Hematopoietic multipotent progenitor cell treated with erythropoietin and hydrocortisone succinate and interleukin-3 and kit ligand, for 6 days (in vitro differentiated cells): Measurements from ENCODE around the gene SLC35E4.

ENCODE experiments used
- DNase-seq: peaks from one replicate; pipeline ENCODE4 v3.0.0-alpha.2; 2015

SLC35E4 gene

DNA sequence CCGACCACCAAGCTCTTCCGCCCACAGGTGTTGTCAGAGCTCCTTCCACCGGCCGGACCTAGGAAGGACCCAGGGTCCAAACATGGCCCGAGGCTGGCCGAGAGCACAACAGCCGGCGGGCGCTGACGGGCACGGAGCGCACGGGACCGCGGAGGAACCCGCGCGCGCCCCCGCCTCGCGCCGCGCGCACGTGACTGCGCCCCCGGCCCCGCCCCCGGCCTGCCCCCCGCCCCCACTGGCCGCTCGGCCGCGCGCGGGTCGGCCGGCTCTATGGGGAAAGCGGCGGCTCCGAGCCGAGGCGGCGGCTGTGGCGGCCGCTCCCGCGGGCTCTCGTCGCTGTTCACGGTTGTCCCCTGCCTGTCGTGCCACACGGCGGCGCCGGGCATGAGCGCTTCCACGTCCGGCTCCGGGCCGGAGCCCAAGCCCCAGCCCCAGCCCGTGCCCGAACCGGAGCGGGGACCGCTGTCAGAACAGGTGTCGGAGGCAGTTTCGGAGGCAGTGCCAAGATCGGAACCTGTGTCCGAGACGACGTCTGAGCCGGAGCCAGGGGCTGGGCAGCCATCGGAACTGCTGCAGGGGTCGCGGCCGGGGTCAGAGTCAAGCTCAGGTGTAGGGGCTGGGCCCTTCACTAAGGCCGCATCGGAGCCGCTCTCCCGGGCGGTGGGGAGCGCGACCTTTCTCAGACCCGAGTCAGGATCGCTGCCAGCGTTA lies 59.2 kb downstream of the SLC35E4 start, which contains the start of gene OSBP2:
Gene OSBP2 (plus strand): TSS at position 235 of the 711 bp plus-strand sequence. CDS start 36 bp downstream, at position 271.
- DNase-seq: peak; percentile 48

DNA sequence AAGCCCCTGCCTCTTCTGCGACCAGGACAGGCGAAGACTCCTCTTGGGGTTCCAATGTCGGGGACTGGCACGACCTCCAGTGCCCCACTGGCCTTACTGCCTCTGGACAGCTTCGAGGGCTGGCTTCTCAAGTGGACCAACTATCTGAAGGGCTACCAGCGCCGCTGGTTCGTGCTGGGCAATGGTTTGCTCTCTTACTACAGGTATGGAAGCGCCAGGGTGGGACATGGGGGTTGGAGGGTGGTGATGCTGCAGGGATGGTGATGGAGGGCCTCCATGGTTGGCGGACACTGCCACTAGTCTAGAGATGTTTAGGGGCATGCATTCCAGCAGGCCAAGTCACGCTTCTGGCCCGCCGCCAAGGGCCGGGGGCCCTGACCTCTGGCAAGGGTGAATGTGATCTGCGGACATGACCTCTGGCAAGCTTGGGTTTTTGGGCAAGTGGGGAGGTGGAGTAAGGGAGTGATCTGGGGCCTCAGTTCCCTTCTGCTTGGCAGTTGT lies 59.8 kb downstream of the SLC35E4 start:
- DNase-seq: no peak

DNA sequence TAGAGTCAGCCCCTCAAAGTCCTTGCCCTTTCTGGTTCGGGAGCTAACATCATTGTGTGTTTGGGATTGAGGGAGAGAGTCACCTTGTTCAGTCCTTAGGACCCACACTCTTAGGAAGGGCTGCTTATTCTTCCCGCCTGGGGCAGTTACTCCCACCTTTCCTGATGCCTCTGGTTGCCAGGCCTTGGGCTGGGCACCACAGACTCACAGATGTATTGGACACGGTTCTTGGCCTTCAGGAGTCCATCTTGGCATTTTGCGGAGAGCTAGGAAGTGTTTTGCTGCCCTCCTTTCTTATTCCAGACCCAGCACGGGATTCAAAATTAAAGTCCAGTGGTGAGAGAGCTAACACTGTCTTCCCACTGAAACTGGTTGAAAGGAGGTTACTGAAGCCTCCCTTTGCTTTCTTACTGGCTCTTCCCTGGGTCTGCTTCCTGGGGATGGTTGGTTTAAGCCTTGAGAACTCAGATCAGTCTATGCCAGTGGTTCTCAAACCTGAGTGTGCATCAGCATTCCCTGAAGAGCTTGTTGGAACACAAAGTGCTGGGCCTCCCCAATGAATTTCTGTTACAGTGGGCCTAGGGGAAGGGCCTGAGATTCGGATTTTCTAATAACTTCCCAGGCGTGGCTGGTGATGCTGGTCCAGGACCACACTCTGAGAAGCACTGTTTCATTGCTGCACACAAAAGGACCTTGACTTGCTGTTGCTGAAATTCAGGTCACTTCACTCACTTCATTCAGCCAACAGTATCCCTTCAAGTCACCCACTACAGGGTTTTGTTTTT lies 60.5 kb downstream of the SLC35E4 start:
- no peak for DNase-seq
